KMS-11 (cell line): ENCODE data around the gene RNF6.
A peak's percentile ranks its signal among the peaks of the same experiment; 100 is the strongest.

ENCODE experiments used
- H2AFZ ChIP-seq: fragments of 200-600 bp; sonication (generic); 2 replicates; pipeline ENCODE4 v1.6.1; 2016; ENCODE audit warnings: antibody characterized with exemption, mixed run types, low read depth
- H3K27ac ChIP-seq: fragments of 200-600 bp; sonication (generic); 2 replicates; pipeline ENCODE4 v1.6.1; 2016; ENCODE audit warnings: mild to moderate bottlenecking, mixed run types
- H3K27me3 ChIP-seq: fragments of 200-600 bp; sonication (generic); 2 replicates; pipeline ENCODE4 v1.6.1; 2017; ENCODE audit warnings: mild to moderate bottlenecking, low read depth, mixed run types, moderate library complexity; ENCODE audit not compliant: insufficient read depth
- H3K36me3 ChIP-seq: fragments of 200-600 bp; sonication (generic); 2 replicates; pipeline ENCODE4 v1.6.1; 2017; ENCODE audit warnings: mild to moderate bottlenecking, mixed run types; ENCODE audit not compliant: insufficient read depth
- H3K4me1 ChIP-seq: fragments of 200-600 bp; sonication (generic); 2 replicates; pipeline ENCODE4 v1.6.1; 2016; ENCODE audit warnings: mild to moderate bottlenecking, low read depth, mixed run types; ENCODE audit not compliant: poor library complexity, severe bottlenecking
- H3K4me2 ChIP-seq: fragments of 200-600 bp; sonication (generic); 2 replicates; pipeline ENCODE4 v1.7.0; 2016; ENCODE audit warnings: mild to moderate bottlenecking, mixed run types
- H3K4me3 ChIP-seq: fragments of 200-600 bp; sonication (generic); IDR thresholded peaks from 2 replicates; pipeline ENCODE4 v1.6.1; 2017; ENCODE audit warnings: low read depth, low read length, mixed read lengths; ENCODE audit not compliant: insufficient read depth
- H3K79me2 ChIP-seq: fragments of 200-600 bp; sonication (generic); 2 replicates; pipeline ENCODE4 v1.6.1; 2016; ENCODE audit warnings: low read depth, mixed run types; ENCODE audit not compliant: insufficient read depth
- H3K9ac ChIP-seq: fragments of 200-600 bp; sonication (generic); 2 replicates; pipeline ENCODE4 v1.6.1; 2016; ENCODE audit warnings: mild to moderate bottlenecking, mixed run types
- H4K20me1 ChIP-seq: fragments of 200-600 bp; sonication (generic); 2 replicates; pipeline ENCODE4 v1.6.1; 2016; ENCODE audit warnings: mild to moderate bottlenecking, mixed run types; ENCODE audit not compliant: insufficient read depth
- CTCF ChIP-seq: fragments of 200-600 bp; sonication (generic); conservative IDR thresholded peaks from 2 replicates; pipeline ENCODE4 v1.6.1; 2017; ENCODE audit warnings: low read depth, mild to moderate bottlenecking, antibody characterized with exemption, low read length, moderate library complexity, mixed read lengths

Gene RNF6

GRCh38 chr13:26221721-26222519 is at the start of gene RNF6:
Gene RNF6 (minus strand): TSS chr13:26222314. CDS start chr13:26219649, 2,665 bp downstream.
- H2AFZ ChIP-seq, result peak within 1 kb of the TSS; percentile 83
- H3K9ac ChIP-seq, result peak within 1 kb of the TSS; percentile 97

GRCh38 chr13:26270707-26271106 is 48.6 kb upstream of the RNF6 start:
- Histone ChIP-seq H3K27me3 (no peaks in the 10 kb centered on the region), H3K9ac (no peak overlapping the region), H3K4me1 (no peaks in the 10 kb centered on the region), H2AFZ (no peak overlapping the region), H3K4me2 (no peak overlapping the region), H3K27ac (no peak overlapping the region), H3K36me3 (no peaks in the 10 kb centered on the region), H3K4me3 (no peak overlapping the region), H4K20me1 (no peaks in the 10 kb centered on the region), H3K79me2 (peaks cover 17% of the 10 kb centered on the region; the same call in 1 of the 2 replicates)
- no peak for TF ChIP-seq CTCF

More at GRCh38 chr13:26221721-26222519, at the start of gene RNF6:
- Histone ChIP-seq H3K79me2 (peaks cover 15% of the 10 kb centered on the region; the same call in 1 of the 2 replicates), H3K4me3 (no peak within 1 kb of the TSS), H3K27me3 (no peaks in the 10 kb centered on the region), H3K4me2 (peak within 1 kb of the TSS; percentile 69), H3K4me1 (peaks cover 12% of the 10 kb centered on the region), H3K27ac (peak within 1 kb of the TSS; percentile 90), H3K36me3 (no peaks in the 10 kb centered on the region; the same call in 1 of the 2 replicates), H4K20me1 (no peaks in the 10 kb centered on the region)
- TF ChIP-seq CTCF, result no peak

- Histone ChIP-seq H3K27ac (no peak overlapping the region), H3K79me2 (peaks cover 50% of the 10 kb centered on the region; the same call in 1 of the 2 replicates), H3K4me1 (no peaks in the 10 kb centered on the region), H3K27me3 (no peaks in the 10 kb centered on the region), H2AFZ (no peak overlapping the region), H3K4me3 (no peak overlapping the region), H3K4me2 (no peak overlapping the region), H4K20me1 (no peaks in the 10 kb centered on the region), H3K36me3 (no peaks in the 10 kb centered on the region), H3K9ac (no peak overlapping the region)
- TF ChIP-seq CTCF, result no peak
These were observed 44.2 kb upstream of the RNF6 start for GRCh38 chr13:26266311-26266710.

- Histone ChIP-seq H3K4me3 (no peak overlapping the region), H3K27me3 (no peaks in the 10 kb centered on the region), H2AFZ (no peak overlapping the region), H3K9ac (no peak overlapping the region), H3K4me2 (no peak overlapping the region), H4K20me1 (no peaks in the 10 kb centered on the region), H3K79me2 (peaks cover 83% of the 10 kb centered on the region; the same call in 1 of the 2 replicates), H3K27ac (no peak overlapping the region), H3K36me3 (no peaks in the 10 kb centered on the region), H3K4me1 (no peaks in the 10 kb centered on the region)
- TF ChIP-seq CTCF, result no peak
These were observed 40.0 kb upstream of the RNF6 start for GRCh38 chr13:26262156-26262555.
